HCT116 (cell line): ENCODE results near the gene PLSCR1. TPM values are rescaled to one million over a fixed set of nuclear protein-coding genes. Genes with fewer than 3 reads are reported as not detected.

ENCODE experiments used
- ATAC-seq: fragments of 200-7000 bp; cut with Tn5 transposase; 2 replicates; pipeline ENCODE4 v1.9.1; 2020; ENCODE audit warnings: mild to moderate bottlenecking, moderate library complexity
- BruUV-seq: library from RNA; stranded (reverse); fragments of 400-500 nt; replicated peaks from 2 replicates; lab custom pipeline; 2021; lab: Mats Ljungman, UMichigan
- CTCF ChIA-PET: fragments of 300-600 bp; sonication (Branson Sonifier 250); formaldehyde crosslinking; loops from one replicate; lab custom pipeline; 2021; ENCODE audit warnings: antibody characterized with exemption; lab: Charles Lee
- POLR2A ChIA-PET: fragments of 300-600, 350-600 bp; sonication (Branson Sonifier 250); formaldehyde crosslinking; loops from one replicate; lab custom pipeline; 2021; ENCODE audit warnings: antibody characterized with exemption; lab: Charles Lee
- RAD21 ChIA-PET, 2 experiments: fragments of 300-600 bp; sonication (Branson Sonifier 250); formaldehyde crosslinking; loops; one replicate each; lab custom pipeline; 2023; ENCODE audit warnings: low total read pairs in 2 of 2; ENCODE audit not compliant: uncharacterized antibody in 2 of 2, unreplicated experiment in 2 of 2, low non-redundant PET in 1 of 2; lab: Charles Lee
- DNase-seq: peaks from one replicate; pipeline ENCODE4 v3.0.0-alpha.2; 2010; ENCODE audit warnings: low read depth, low spot score
- H2AFZ ChIP-seq: fragments of 200-600 bp; shearing (Covaris generic), sonication (generic); 2 replicates; pipeline ENCODE4 v1.6.1; 2017; ENCODE audit warnings: low read depth, mixed run types, mixed read lengths, antibody characterized with exemption, low read length; ENCODE audit not compliant: poor library complexity, severe bottlenecking
- H3K27ac ChIP-seq: 2 replicates; pipeline ENCODE4 v1.5.1; 2012; ENCODE audit warnings: low read depth, low read length
- H3K27me3 ChIP-seq: fragments of 200-600 bp; sonication (generic); 2 replicates; pipeline ENCODE4 v1.6.1; 2016; ENCODE audit warnings: mixed run types, low read length, mixed read lengths; ENCODE audit not compliant: insufficient read depth
- H3K36me3 ChIP-seq, 2 experiments: fragments of 200-500 bp in 1 of 2; fragments of 200-600 bp in 1 of 2; sonication (Bioruptor generic) in 1 of 2; sonication (generic) in 1 of 2; 2 replicates each; pipeline versions ENCODE4 v1.5.1 to v1.6.1; 2014 to 2016; ENCODE audit warnings: low read length in 2 of 2, inconsistent platforms in 1 of 2, mixed read lengths in 1 of 2, mixed run types in 1 of 2; ENCODE audit not compliant: insufficient read depth in 2 of 2, control insufficient read depth in 1 of 2
- H3K4me1 ChIP-seq, 2 experiments: fragments of 200-600 bp in 1 of 2; sonication (generic) in 1 of 2; 2 replicates each; pipeline versions ENCODE4 v1.5.1 to v1.6.1; 2012 to 2017; ENCODE audit warnings: low read length in 2 of 2, inconsistent platforms in 1 of 2, mild to moderate bottlenecking in 1 of 2, mixed read lengths in 1 of 2, mixed run types in 1 of 2, moderate library complexity in 1 of 2; ENCODE audit not compliant: insufficient read depth in 2 of 2, control insufficient read depth in 1 of 2
- H3K4me2 ChIP-seq: fragments of 200-600 bp; sonication (generic); 2 replicates; pipeline ENCODE4 v1.6.1; 2017; ENCODE audit warnings: mixed run types, low read length, mixed read lengths
- H3K4me3 ChIP-seq, 2 experiments: fragments of 200-600 bp in 1 of 2; sonication (generic) in 1 of 2; replicated peaks in 1 of 2; 2 replicates each; pipeline ENCODE4 v1.5.1; 2011 to 2016; ENCODE audit warnings: low read length in 2 of 2, control low read depth in 1 of 2, low read depth in 1 of 2, mild to moderate bottlenecking in 1 of 2, mixed read lengths in 1 of 2, mixed run types in 1 of 2
- H3K79me2 ChIP-seq: fragments of 200-600 bp; sonication (generic); 2 replicates; pipeline ENCODE4 v1.6.1; 2017; ENCODE audit warnings: mild to moderate bottlenecking, mixed run types, low read length, moderate library complexity, mixed read lengths; ENCODE audit not compliant: insufficient read depth
- H3K9ac ChIP-seq: fragments of 200-600 bp; sonication (generic); 2 replicates; pipeline ENCODE4 v1.6.1; 2016; ENCODE audit warnings: low read length, mixed read lengths
- H3K9me2 ChIP-seq: fragments of 200-600 bp; sonication (generic), shearing (Covaris generic); 2 replicates; pipeline ENCODE4 v1.6.1; 2017; ENCODE audit warnings: mixed run types, mild to moderate bottlenecking, moderate library complexity; ENCODE audit not compliant: insufficient read depth
- H3K9me3 ChIP-seq, 2 experiments: fragments of 200-500 bp in 1 of 2; fragments of 200-600 bp in 1 of 2; sonication (Bioruptor generic) in 1 of 2; sonication (generic) in 1 of 2; 2 replicates each; pipeline ENCODE4 v1.6.1; 2014 to 2017; ENCODE audit warnings: low read length in 2 of 2, mixed read lengths in 2 of 2, inconsistent platforms in 1 of 2, low read depth in 1 of 2, mild to moderate bottlenecking in 1 of 2, mixed run types in 1 of 2, moderate library complexity in 1 of 2; ENCODE audit not compliant: control insufficient read depth in 1 of 2, insufficient read depth in 1 of 2
- H4K20me1 ChIP-seq: fragments of 200-600 bp; sonication (generic), shearing (Covaris generic); 2 replicates; pipeline ENCODE4 v1.6.1; 2017; ENCODE audit warnings: mixed run types, mild to moderate bottlenecking, moderate library complexity; ENCODE audit not compliant: insufficient read depth
- ATF3 ChIP-seq: IDR thresholded peaks from 2 replicates; pipeline ENCODE4 v1.6.1; 2012
- CEBPB ChIP-seq: IDR thresholded peaks from 2 replicates; pipeline ENCODE4 v1.6.1; 2012; ENCODE audit warnings: low read depth
- CTCF ChIP-seq, 3 experiments: fragments of 200-600 bp in 1 of 3; sonication (generic) in 1 of 3; IDR thresholded peaks in 2 of 3; conservative IDR thresholded peaks in 1 of 3; 2 replicates each; pipeline ENCODE4 v1.5.1; 2012 to 2017; ENCODE audit warnings: low read depth in 2 of 3, low read length in 2 of 3, antibody characterized with exemption in 1 of 3, borderline replicate concordance in 1 of 3, control low read depth in 1 of 3, mild to moderate bottlenecking in 1 of 3, mixed read lengths in 1 of 3, mixed run types in 1 of 3, moderate library complexity in 1 of 3; ENCODE audit not compliant: insufficient read depth in 1 of 3
- ELF1 ChIP-seq: IDR thresholded peaks from 2 replicates; pipeline ENCODE4 v1.6.1; 2012; ENCODE audit warnings: low read depth, borderline replicate concordance
- EZH2phosphoT487 ChIP-seq: fragments of 200-600 bp; IDR thresholded peaks from 2 replicates; pipeline ENCODE4 v1.6.1; 2018; ENCODE audit warnings: antibody characterized with exemption, borderline replicate concordance
- FOSL1 ChIP-seq: IDR thresholded peaks from 2 replicates; pipeline ENCODE4 v1.6.1; 2012; ENCODE audit warnings: low read depth
- JUND ChIP-seq: IDR thresholded peaks from 2 replicates; pipeline ENCODE4 v1.6.1; 2012
- MAX ChIP-seq: IDR thresholded peaks from 2 replicates; pipeline ENCODE4 v1.6.1; 2012
- POLR2AphosphoS5 ChIP-seq: IDR thresholded peaks from 2 replicates; pipeline ENCODE4 v1.6.1; 2011; ENCODE audit warnings: mild to moderate bottlenecking, low read depth, low read length, moderate library complexity
- RAD21 ChIP-seq: IDR thresholded peaks from 2 replicates; pipeline ENCODE4 v1.6.1; 2012; ENCODE audit warnings: low read depth, mild to moderate bottlenecking
- REST ChIP-seq: IDR thresholded peaks from 2 replicates; pipeline ENCODE4 v1.6.1; 2012; ENCODE audit warnings: low read depth
- SP1 ChIP-seq: IDR thresholded peaks from 2 replicates; pipeline ENCODE4 v1.6.1; 2012; ENCODE audit warnings: low read depth
- SRF ChIP-seq: IDR thresholded peaks from 2 replicates; pipeline ENCODE4 v1.6.1; 2012; ENCODE audit warnings: low read depth
- TCF7L2 ChIP-seq: IDR thresholded peaks from 2 replicates; pipeline ENCODE4 v1.7.0; 2011; ENCODE audit warnings: borderline replicate concordance, inconsistent platforms; ENCODE audit not compliant: insufficient read depth, insufficient read length; ENCODE audit errors: extremely low read depth
- YY1 ChIP-seq: IDR thresholded peaks from 2 replicates; pipeline ENCODE4 v1.6.1; 2011; ENCODE audit warnings: low read length, low read depth, moderate library complexity, mild to moderate bottlenecking; ENCODE audit not compliant: insufficient replicate concordance; ENCODE audit errors: extremely low read depth
- ZFX ChIP-seq: fragments of 450-650 bp; IDR thresholded peaks from 2 replicates; pipeline ENCODE4 v1.6.1; 2017
- intact Hi-C: fragments of 100-400 bp; cut with micrococcal nuclease; formaldehyde crosslinking; loops from 2 replicates; pipeline ENCODE4 v1.10.0; 2022
- total RNA-seq: library from RNA; stranded (reverse); gene quantifications from one replicate; pipeline ENCODE4 v1.2.1, GENCODE V29; 2021; ENCODE audit not compliant: unreplicated experiment

Gene PLSCR1
- total RNA-seq, 1 experiment from 2014 or later, result 44.2 TPM

GRCh38 chr3:146547235-146547835, 2.9 kb upstream of the PLSCR1 start:
- Histone ChIP-seq H3K9me2 (no peaks in the 10 kb centered on the region), H3K79me2 (peaks cover 22% of the 10 kb centered on the region), H3K4me3 (no peak overlapping the region), H2AFZ (no peak overlapping the region), H3K4me2 (no peak overlapping the region), H3K36me3 (no peaks in the 10 kb centered on the region), H3K9ac (no peak overlapping the region), H3K4me1 (peaks cover 0 to 40% of the 10 kb centered on the region in 2 experiments; a peak in 2 of 4 replicates), H4K20me1 (no peaks in the 10 kb centered on the region), H3K9me3 (no peaks in the 10 kb centered on the region), H3K27me3 (no peaks in the 10 kb centered on the region), H3K27ac (no peak overlapping the region)
- DNase-seq (no peak), ATAC-seq (no peak)
- RAD21 ChIA-PET, result no interaction called here
- TF ChIP-seq POLR2AphosphoS5, result no peak
- no peak for TF ChIP-seq FOSL1
- TF ChIP-seq JUND, result no peak
- no peak for TF ChIP-seq ELF1
- TF ChIP-seq ATF3, result no peak
- TF ChIP-seq SRF, result no peak
- no peak for TF ChIP-seq CTCF (IDR thresholded peaks at IDR 0.05 in 2 of 3, conservative IDR thresholded peaks at IDR 0.05 in 1 of 3; ENCODE audit: borderline replicate concordance in 1 of 3, insufficient read depth in 1 of 3, low read depth in 2 of 3, low read length in 2 of 3)
- no peak for TF ChIP-seq ZFX
- TF ChIP-seq RAD21, result no peak
- TF ChIP-seq REST, result no peak
- no peak for TF ChIP-seq CEBPB
- TF ChIP-seq TCF7L2, result no peak
- no peak for TF ChIP-seq EZH2phosphoT487
- TF ChIP-seq YY1, result no peak
- TF ChIP-seq MAX, result no peak
- no peak for TF ChIP-seq SP1
- POLR2A ChIA-PET, result no interaction called here
- CTCF ChIA-PET, result interaction anchor here (0.8 kb wide), 1 partner anchor 1875 kb away, joined by 3 read pairs; no protein-coding TSS in a partner anchor
- no TSS peak for BruUV-seq
- intact Hi-C loops, result no loop called here
